ENCODE measurements around the gene COX7A1.
"Not testable (repeated sequence)": the region's sequence is repeated elsewhere in the genome, so short reads cannot be mapped to it uniquely, and the experiment has no call there.

COX7A1 gene

GRCh38 chr19:36141039-36141927 is 11.0 kb downstream of the COX7A1 start:
- DNase-seq (ENCODE audit: low spot score) = peak; percentile 94

GRCh38 chr19:36140304-36141038 is 11.8 kb downstream of the COX7A1 start:
- peak; percentile 72 for DNase-seq (ENCODE audit: low spot score)

GRCh38 chr19:36139473-36140303 is 12.6 kb downstream of the COX7A1 start, which contains the start of gene CAPNS1:
CAPNS1 (plus strand) TSS chr19:36140066; CDS start chr19:36141012, 946 bp downstream.
- DNase-seq (ENCODE audit: low spot score) = peak; percentile 93

GRCh38 chr19:36139120-36139472 is 13.2 kb downstream of the COX7A1 start:
- no peak for DNase-seq (ENCODE audit: low spot score)

GRCh38 chr19:36136964-36137686 is 15.1 kb downstream of the COX7A1 start:
- DNase-seq (ENCODE audit: low spot score) = no peak

GRCh38 chr19:36134867-36135266 is 17.4 kb downstream of the COX7A1 start:
- DNase-seq (ENCODE audit: low spot score) = not testable (repeated sequence)

GRCh38 chr19:36131221-36131620 is 21.0 kb downstream of the COX7A1 start:
- not testable (repeated sequence) for DNase-seq (ENCODE audit: low spot score)

GRCh38 chr19:36128392-36128736 is 23.9 kb downstream of the COX7A1 start:
- no peak for DNase-seq (ENCODE audit: low spot score)

- DNase-seq (ENCODE audit: low spot score) = no peak
Measured at GRCh38 chr19:36125557-36125956, 26.7 kb downstream of the COX7A1 start.

GRCh38 chr19:36121486-36122124 is 30.6 kb downstream of the COX7A1 start:
- DNase-seq (ENCODE audit: low spot score) = no peak

GRCh38 chr19:36120984-36121358 is 31.3 kb downstream of the COX7A1 start:
- DNase-seq (ENCODE audit: low spot score) = no peak

GRCh38 chr19:36120092-36120983 is 31.9 kb downstream of the COX7A1 start:
- DNase-seq (ENCODE audit: low spot score) = no peak

- DNase-seq (ENCODE audit: low spot score) = no peak
Measured at GRCh38 chr19:36116344-36116637, 36.0 kb downstream of the COX7A1 start.

GRCh38 chr19:36115453-36116343 is 36.5 kb downstream of the COX7A1 start, which contains the start of gene TBCB:
TBCB (plus strand) TSS chr19:36115468; CDS start chr19:36115561, 93 bp downstream.
- DNase-seq (ENCODE audit: low spot score) = peak; percentile 88

- peak; percentile 98 for DNase-seq (ENCODE audit: low spot score)
Measured at GRCh38 chr19:36114721-36115452, 37.4 kb downstream of the COX7A1 start, which contains the start of gene POLR2I. POLR2I (minus strand) TSS chr19:36114875; CDS start chr19:36114856, 19 bp downstream.

- no peak for DNase-seq (ENCODE audit: low spot score)
Measured at GRCh38 chr19:36113894-36114720, 38.1 kb downstream of the COX7A1 start.

- DNase-seq (ENCODE audit: low spot score) = no peak
Measured at GRCh38 chr19:36113425-36113824, 38.8 kb downstream of the COX7A1 start.

All from germinal center (tissue), 1 donor.